Endothelial cell of umbilical vein (primary cell): ENCODE data around the gene NANS. TPM values are rescaled to one million over a fixed set of nuclear protein-coding genes. Genes with fewer than 3 reads are reported as not detected.

Experiments
- BruUV-seq: library from RNA; stranded (reverse); fragments of 400-500 nt; replicated peaks from 2 replicates; lab custom pipeline; 2021; lab: Mats Ljungman, UMichigan
- CTCF ChIA-PET: fragments of 300-600, 350-600 bp; sonication (Branson Sonifier 250); formaldehyde crosslinking; loops from one replicate; lab custom pipeline; 2021; ENCODE audit warnings: antibody characterized with exemption, inconsistent platforms; lab: Charles Lee
- POLR2A ChIA-PET: fragments of 300-600, 350-600 bp; sonication (Branson Sonifier 250); formaldehyde crosslinking; loops from one replicate; lab custom pipeline; 2021; ENCODE audit warnings: antibody characterized with exemption, inconsistent platforms; lab: Charles Lee
- DNase-seq: peaks from one replicate; pipeline ENCODE4 v3.0.0-alpha.2; 2011; ENCODE audit warnings: low read depth, low spot score
- FAIRE-seq: peaks from 2 replicates; lab custom pipeline; 2011; peaks lifted over from hg19 to GRCh38; lab: Jason Lieb, UNC
- H2AFZ ChIP-seq: 2 replicates; pipeline ENCODE4 v1.6.0; 2012; ENCODE audit warnings: low read depth, low read length, control low read depth, inconsistent platforms
- H3K27ac ChIP-seq: 2 replicates; pipeline ENCODE4 v1.5.1; 2011; ENCODE audit warnings: low read depth, mild to moderate bottlenecking, control low read depth, low read length, moderate library complexity; ENCODE audit not compliant: insufficient read depth
- H3K27me3 ChIP-seq, 2 experiments: 2 replicates each; pipeline versions ENCODE4 v1.6.0 to v1.6.1; 2011; ENCODE audit warnings: low read length in 2 of 2, mixed read lengths in 1 of 2; ENCODE audit not compliant: control insufficient read depth in 2 of 2, insufficient read depth in 2 of 2
- H3K36me3 ChIP-seq, 2 experiments: 2 replicates in 1 of 2; 3 replicates in 1 of 2; pipeline ENCODE4 v1.5.1; 2011; ENCODE audit warnings: low read length in 2 of 2, mild to moderate bottlenecking in 1 of 2, moderate library complexity in 1 of 2; ENCODE audit not compliant: control insufficient read depth in 2 of 2, insufficient read depth in 2 of 2; ENCODE audit errors: extremely low read depth in 1 of 2
- H3K4me1 ChIP-seq: 3 replicates; pipeline ENCODE4 v1.5.1; 2011; ENCODE audit warnings: mild to moderate bottlenecking, low read length; ENCODE audit not compliant: control insufficient read depth, insufficient read depth; ENCODE audit errors: extremely low read depth
- H3K4me2 ChIP-seq: 2 replicates; pipeline ENCODE4 v1.6.1; 2011; ENCODE audit warnings: low read length, control low read depth, mixed read lengths; ENCODE audit not compliant: insufficient read depth
- H3K4me3 ChIP-seq, 3 experiments: fragments of 200-600 bp in 1 of 3; sonication (generic), shearing (Covaris generic) in 1 of 3; replicated peaks in 1 of 3; 2 replicates each; pipeline ENCODE4 v1.5.1; 2011 to 2016; ENCODE audit warnings: control low read depth in 3 of 3, low read length in 3 of 3, mild to moderate bottlenecking in 2 of 3, inconsistent platforms in 1 of 3, low read depth in 1 of 3, moderate library complexity in 1 of 3; ENCODE audit not compliant: insufficient read depth in 1 of 3
- H3K79me2 ChIP-seq: 2 replicates; pipeline ENCODE4 v1.6.0; 2012; ENCODE audit warnings: low read length, inconsistent platforms; ENCODE audit not compliant: control insufficient read depth, insufficient read depth
- H3K9ac ChIP-seq: replicated peaks from 2 replicates; pipeline ENCODE3; 2011; ENCODE audit warnings: low read length, control low read depth; ENCODE audit not compliant: insufficient read depth; ENCODE audit errors: extremely low read depth
- H3K9me1 ChIP-seq: replicated peaks from 3 replicates; pipeline ENCODE4 v1.6.0; 2011; ENCODE audit warnings: mild to moderate bottlenecking, low read length; ENCODE audit not compliant: control insufficient read depth, insufficient read depth; ENCODE audit errors: extremely low read depth
- H3K9me3 ChIP-seq: replicated peaks from 2 replicates; pipeline ENCODE4 v1.5.1; 2012; ENCODE audit warnings: low read length, inconsistent platforms; ENCODE audit not compliant: control insufficient read depth, insufficient read depth
- H4K20me1 ChIP-seq: replicated peaks from 2 replicates; pipeline ENCODE3; 2011; ENCODE audit warnings: mild to moderate bottlenecking, low read length; ENCODE audit not compliant: control insufficient read depth, insufficient read depth; ENCODE audit errors: extremely low read depth
- EZH2 ChIP-seq: IDR thresholded peaks from 2 replicates; pipeline ENCODE4 v1.6.1; 2012; ENCODE audit warnings: borderline replicate concordance, low read depth, mild to moderate bottlenecking, moderate library complexity, low read length, inconsistent platforms; ENCODE audit not compliant: severe bottlenecking
- FOS ChIP-seq: IDR thresholded peaks from 2 replicates; pipeline ENCODE4 v1.6.1; 2011; ENCODE audit warnings: mild to moderate bottlenecking, low read length, moderate library complexity, borderline replicate concordance; ENCODE audit not compliant: insufficient read depth
- GATA2 ChIP-seq: IDR thresholded peaks from 2 replicates; pipeline ENCODE4 v1.7.0; 2011; ENCODE audit warnings: low read depth, mild to moderate bottlenecking, moderate library complexity, mixed read lengths, low read length; ENCODE audit not compliant: insufficient read length, insufficient read depth
- JUN ChIP-seq: IDR thresholded peaks from 2 replicates; pipeline ENCODE4 v1.6.1; 2011; ENCODE audit warnings: borderline replicate concordance, low read depth; ENCODE audit not compliant: insufficient read length, insufficient read depth
- MYC ChIP-seq: IDR thresholded peaks from one replicate; pipeline ENCODE4 v1.6.1; 2011; ENCODE audit warnings: mild to moderate bottlenecking, low read depth, low read length
- POLR2A ChIP-seq: IDR thresholded peaks from 2 replicates; pipeline ENCODE4 v1.6.1; 2012; ENCODE audit warnings: low read depth, mild to moderate bottlenecking, control low read depth, low read length
- POLR2AphosphoS5 ChIP-seq: IDR thresholded peaks from 2 replicates; pipeline ENCODE4 v1.6.1; 2012; ENCODE audit warnings: low read depth, mild to moderate bottlenecking, control low read depth, low read length, moderate library complexity; ENCODE audit not compliant: insufficient read depth
- dilution Hi-C: fragments of 300-500 bp; cut with MboI; formaldehyde crosslinking; loops from one replicate; pipeline ENCODE4 v1.15.0; 2019; ENCODE audit warnings: low sequenced_read_pairs; ENCODE audit not compliant: extremely low pct_ligation_motif_present
- intact Hi-C: fragments of 100-400 bp; cut with micrococcal nuclease; formaldehyde crosslinking; loops from one replicate; pipeline ENCODE4 v1.10.0; 2022
- polyA plus RNA-seq, 4 experiments: library from polyadenylated mRNA; depleted of rRNA in 3 of 4; stranded (reverse) in 3 of 4; unstranded in 1 of 4; fragments of >200 nt; gene quantifications; 2 replicates each; pipeline versions ENCODE4 v1.2.1 to v1.2.3, GENCODE V29; 2011 to 2012; ENCODE audit warnings: missing spikeins in 1 of 4
- total RNA-seq: library from RNA; stranded (reverse); gene quantifications from 2 replicates; pipeline ENCODE4 v1.2.3, GENCODE V29; 2021
- TF ChIP-seq, protein P1 (sequence below), 2 donors: IDR thresholded peaks; 1 replicate in 1 of 2; 2 replicates in 1 of 2; pipeline ENCODE4 v1.5.1; 2011; ENCODE audit warnings: low read length in 2 of 2, mild to moderate bottlenecking in 2 of 2, moderate library complexity in 2 of 2, control low read depth in 1 of 2, inconsistent platforms in 1 of 2, low read depth in 1 of 2; ENCODE audit not compliant: insufficient read depth in 1 of 2; ENCODE audit errors: extremely low read depth in 1 of 2
- TF ChIP-seq, protein P2 (sequence below): IDR thresholded peaks from 2 replicates; pipeline ENCODE4 v1.6.1; 2011; ENCODE audit not compliant: insufficient read depth, insufficient read length

Gene NANS
- total and polyA plus RNA-seq, 2 donors (not counting 3 experiments of a cell fraction or from before 2014, with no cell fraction given) = 85.1 to 108 TPM

DNA sequence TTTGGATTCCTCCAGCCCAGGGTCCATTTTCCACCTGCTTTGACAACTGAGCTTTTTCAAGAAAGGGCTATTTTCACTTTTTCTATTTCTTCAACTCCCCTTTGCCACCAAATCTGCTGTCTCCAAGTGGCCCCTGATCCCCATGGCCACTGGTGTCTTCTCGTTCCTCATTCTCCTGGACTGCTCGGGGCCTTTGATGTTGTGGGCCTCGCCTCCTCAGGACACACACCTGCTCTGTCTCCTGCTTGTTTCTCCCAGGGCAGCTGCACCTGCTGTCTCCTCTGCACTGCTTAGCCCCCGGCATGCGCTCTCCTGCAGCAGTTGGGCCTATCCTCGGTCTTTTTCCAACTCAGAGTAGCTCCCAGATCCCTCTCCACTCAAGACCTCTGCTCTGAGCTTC lies 16.3 kb upstream of the NANS start:
- intact Hi-C loops = no loop called here
- FAIRE-seq = no peak
- CTCF ChIA-PET = no interaction called here

More for the DNA sequence above, 16.3 kb upstream of the NANS start:
- H3K4me2 ChIP-seq = no peak overlapping the region
- no peak overlapping the region for H2AFZ ChIP-seq
- no peaks in the 10 kb centered on the region for H3K9me3 ChIP-seq
- no peak overlapping the region for H3K9ac ChIP-seq
- POLR2A ChIA-PET = no interaction called here
- TF ChIP-seq EZH2 (no peak), FOS (no peak), POLR2AphosphoS5 (no peak), POLR2A (no peak), GATA2 (no peak), JUN (no peak), MYC (no peak)
- TF ChIP-seq, protein P1, sequence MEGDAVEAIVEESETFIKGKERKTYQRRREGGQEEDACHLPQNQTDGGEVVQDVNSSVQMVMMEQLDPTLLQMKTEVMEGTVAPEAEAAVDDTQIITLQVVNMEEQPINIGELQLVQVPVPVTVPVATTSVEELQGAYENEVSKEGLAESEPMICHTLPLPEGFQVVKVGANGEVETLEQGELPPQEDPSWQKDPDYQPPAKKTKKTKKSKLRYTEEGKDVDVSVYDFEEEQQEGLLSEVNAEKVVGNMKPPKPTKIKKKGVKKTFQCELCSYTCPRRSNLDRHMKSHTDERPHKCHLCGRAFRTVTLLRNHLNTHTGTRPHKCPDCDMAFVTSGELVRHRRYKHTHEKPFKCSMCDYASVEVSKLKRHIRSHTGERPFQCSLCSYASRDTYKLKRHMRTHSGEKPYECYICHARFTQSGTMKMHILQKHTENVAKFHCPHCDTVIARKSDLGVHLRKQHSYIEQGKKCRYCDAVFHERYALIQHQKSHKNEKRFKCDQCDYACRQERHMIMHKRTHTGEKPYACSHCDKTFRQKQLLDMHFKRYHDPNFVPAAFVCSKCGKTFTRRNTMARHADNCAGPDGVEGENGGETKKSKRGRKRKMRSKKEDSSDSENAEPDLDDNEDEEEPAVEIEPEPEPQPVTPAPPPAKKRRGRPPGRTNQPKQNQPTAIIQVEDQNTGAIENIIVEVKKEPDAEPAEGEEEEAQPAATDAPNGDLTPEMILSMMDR (IDR thresholded peaks at IDR 0.05; ENCODE audit: extremely low read depth in 1 of 2, insufficient read depth in 1 of 2, low read depth in 1 of 2, low read length in 2 of 2) = no peak
- TF ChIP-seq, protein P2, sequence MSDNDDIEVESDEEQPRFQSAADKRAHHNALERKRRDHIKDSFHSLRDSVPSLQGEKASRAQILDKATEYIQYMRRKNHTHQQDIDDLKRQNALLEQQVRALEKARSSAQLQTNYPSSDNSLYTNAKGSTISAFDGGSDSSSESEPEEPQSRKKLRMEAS = no peak
- H3K36me3 ChIP-seq = no peaks in the 10 kb centered on the region
- H4K20me1 ChIP-seq = no peaks in the 10 kb centered on the region
- dilution Hi-C loops = no loop called here
- BruUV-seq = no TSS peak
- no peaks in the 10 kb centered on the region for H3K79me2 ChIP-seq
- no peak for DNase-seq
- H3K27me3 ChIP-seq = peaks cover 0 to 2% of the 10 kb centered on the region in 2 experiments
- H3K4me1 ChIP-seq = peaks cover 10% of the 10 kb centered on the region
- H3K9me1 ChIP-seq = no peaks in the 10 kb centered on the region
- no peak overlapping the region for H3K27ac ChIP-seq
- H3K4me3 ChIP-seq = no peak overlapping the region
